Measurements from ENCODE around the gene IQSEC1.

DNA sequence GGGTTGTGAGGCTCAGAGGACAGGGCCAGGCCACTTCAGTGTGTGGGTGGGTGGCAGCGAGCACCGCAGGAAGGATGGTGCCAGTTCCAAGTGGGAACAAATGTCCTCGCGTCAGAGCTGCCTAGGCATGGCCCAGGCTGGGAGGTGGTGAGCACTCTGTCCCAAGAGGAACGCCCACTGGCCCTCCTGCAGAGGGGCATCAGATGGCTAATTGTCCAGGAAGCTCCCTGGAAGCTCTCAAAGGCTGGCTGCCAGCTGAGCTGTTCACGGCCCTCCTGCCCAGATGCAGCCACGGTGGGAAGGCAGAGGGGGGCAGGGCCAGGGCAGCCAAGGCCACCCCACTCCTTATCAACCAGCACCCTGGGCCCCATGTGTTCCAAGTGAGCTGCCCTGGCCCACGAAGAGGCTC lies 55.2 kb downstream of the IQSEC1 start:
- TF ChIP-seq, protein P1, sequence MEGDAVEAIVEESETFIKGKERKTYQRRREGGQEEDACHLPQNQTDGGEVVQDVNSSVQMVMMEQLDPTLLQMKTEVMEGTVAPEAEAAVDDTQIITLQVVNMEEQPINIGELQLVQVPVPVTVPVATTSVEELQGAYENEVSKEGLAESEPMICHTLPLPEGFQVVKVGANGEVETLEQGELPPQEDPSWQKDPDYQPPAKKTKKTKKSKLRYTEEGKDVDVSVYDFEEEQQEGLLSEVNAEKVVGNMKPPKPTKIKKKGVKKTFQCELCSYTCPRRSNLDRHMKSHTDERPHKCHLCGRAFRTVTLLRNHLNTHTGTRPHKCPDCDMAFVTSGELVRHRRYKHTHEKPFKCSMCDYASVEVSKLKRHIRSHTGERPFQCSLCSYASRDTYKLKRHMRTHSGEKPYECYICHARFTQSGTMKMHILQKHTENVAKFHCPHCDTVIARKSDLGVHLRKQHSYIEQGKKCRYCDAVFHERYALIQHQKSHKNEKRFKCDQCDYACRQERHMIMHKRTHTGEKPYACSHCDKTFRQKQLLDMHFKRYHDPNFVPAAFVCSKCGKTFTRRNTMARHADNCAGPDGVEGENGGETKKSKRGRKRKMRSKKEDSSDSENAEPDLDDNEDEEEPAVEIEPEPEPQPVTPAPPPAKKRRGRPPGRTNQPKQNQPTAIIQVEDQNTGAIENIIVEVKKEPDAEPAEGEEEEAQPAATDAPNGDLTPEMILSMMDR (IDR thresholded peaks at IDR 0.05; ENCODE audit: insufficient read depth, low read depth, low read length), result no peak
- TF ChIP-seq EZH2 (IDR thresholded peaks at IDR 0.05; ENCODE audit: insufficient read depth, low read length), result no peak
